IPS-20b (cell line): ENCODE data around the gene CAPN10.
"Not testable (repeated sequence)": the region's sequence is repeated elsewhere in the genome, so short reads cannot be mapped to it uniquely, and the experiment has no call there.

Experiments
- H3K27ac ChIP-seq: one replicate; pipeline ENCODE4 v1.5.1; 2013; ENCODE audit warnings: low read length
- H3K27me3 ChIP-seq: 2 replicates; pipeline ENCODE4 v1.6.1; 2013; ENCODE audit warnings: mild to moderate bottlenecking, low read length, inconsistent platforms; ENCODE audit not compliant: insufficient read depth
- H3K36me3 ChIP-seq: 2 replicates; pipeline ENCODE4 v1.6.1; 2013; ENCODE audit warnings: low read depth, mild to moderate bottlenecking, inconsistent platforms, low read length, moderate library complexity; ENCODE audit not compliant: insufficient read depth
- H3K4me1 ChIP-seq: 2 replicates; pipeline ENCODE4 v1.6.1; 2013; ENCODE audit warnings: mild to moderate bottlenecking, control low read depth, inconsistent platforms, low read length, moderate library complexity; ENCODE audit not compliant: insufficient read depth
- H3K4me3 ChIP-seq: 2 replicates; pipeline ENCODE4 v1.5.1; 2013; ENCODE audit warnings: mild to moderate bottlenecking, low read length, inconsistent platforms
- H3K9ac ChIP-seq: 2 replicates; pipeline ENCODE4 v1.6.1; 2013; ENCODE audit warnings: low read depth, mild to moderate bottlenecking, inconsistent platforms, low read length, moderate library complexity
- H3K9me3 ChIP-seq: 2 replicates; pipeline ENCODE4 v1.6.1; 2013; ENCODE audit warnings: mild to moderate bottlenecking, low read depth, low read length, inconsistent platforms; ENCODE audit not compliant: insufficient read depth

Gene CAPN10

GRCh38 chr2:240557101-240557751 is 29.3 kb upstream of the CAPN10 start:
- H3K4me1 ChIP-seq = peaks cover 8% of the 10 kb centered on the region; the same call in 1 of the 2 replicates
- no peak overlapping the region for H3K9ac ChIP-seq
- no peaks in the 10 kb centered on the region for H3K9me3 ChIP-seq
- 0 out of 2 replicates have a peak, but pooled peaks cover 8% of the 10 kb centered on the region for H3K36me3 ChIP-seq
- peaks cover 36% of the 10 kb centered on the region for H3K27me3 ChIP-seq
- peak overlapping the region; percentile 59; the same call in 1 of the 2 replicates for H3K4me3 ChIP-seq
- H3K27ac ChIP-seq = no peak overlapping the region

- Histone ChIP-seq H3K27ac (no peak within 1 kb of the TSS), H3K9ac (peak within 1 kb of the TSS; percentile 37; the same call in 1 of the 2 replicates), H3K27me3 (peaks cover 36% of the 10 kb centered on the region), H3K36me3 (0 out of 2 replicates have a peak, but pooled peaks cover 2% of the 10 kb centered on the region), H3K4me3 (peak within 1 kb of the TSS; percentile 59), H3K4me1 (peaks cover 8% of the 10 kb centered on the region; the same call in 1 of the 2 replicates), H3K9me3 (no peaks in the 10 kb centered on the region)
Observed at GRCh38 chr2:240557808-240558207, 28.7 kb upstream of the CAPN10 start, which contains the start of gene ANKMY1. Gene ANKMY1 (minus strand): TSS chr2:240557988. CDS start chr2:240557335, 653 bp downstream.

GRCh38 chr2:240558236-240558761 is 28.2 kb upstream of the CAPN10 start:
- Histone ChIP-seq H3K36me3 (no peaks in the 10 kb centered on the region), H3K27me3 (peaks cover 36% of the 10 kb centered on the region), H3K4me1 (peaks cover 8% of the 10 kb centered on the region; the same call in 1 of the 2 replicates), H3K4me3 (peak overlapping the region; percentile 59), H3K9me3 (no peaks in the 10 kb centered on the region), H3K9ac (peak overlapping the region; percentile 37; the same call in 1 of the 2 replicates), H3K27ac (no peak overlapping the region)

GRCh38 chr2:240559286-240559685 is 27.2 kb upstream of the CAPN10 start:
- no peak overlapping the region for H3K9ac ChIP-seq

GRCh38 chr2:240560084-240560479 is 26.5 kb upstream of the CAPN10 start, which contains the start of gene DUSP28:
Gene DUSP28 (plus strand): TSS chr2:240560357. CDS start chr2:240560685, 328 bp downstream.
- Histone ChIP-seq H3K4me3 (peak within 1 kb of the TSS; percentile 81), H3K27ac (peak within 1 kb of the TSS; percentile 69), H3K9me3 (no peaks in the 10 kb centered on the region), H3K9ac (peak within 1 kb of the TSS; percentile 78), H3K27me3 (peaks cover 36% of the 10 kb centered on the region), H3K4me1 (peaks cover 8% of the 10 kb centered on the region; the same call in 1 of the 2 replicates), H3K36me3 (no peaks in the 10 kb centered on the region)

More at GRCh38 chr2:240559286-240559685, 27.2 kb upstream of the CAPN10 start:
- Histone ChIP-seq H3K4me3 (peak overlapping the region; percentile 81), H3K36me3 (no peaks in the 10 kb centered on the region), H3K27me3 (peaks cover 36% of the 10 kb centered on the region), H3K9me3 (no peaks in the 10 kb centered on the region), H3K4me1 (peaks cover 8% of the 10 kb centered on the region; the same call in 1 of the 2 replicates), H3K27ac (no peak overlapping the region)

GRCh38 chr2:240560480-240561324 is 25.8 kb upstream of the CAPN10 start:
- Histone ChIP-seq H3K9me3 (no peaks in the 10 kb centered on the region), H3K9ac (peak overlapping the region; percentile 78), H3K27ac (peak overlapping the region; percentile 69), H3K27me3 (peaks cover 39% of the 10 kb centered on the region), H3K36me3 (no peaks in the 10 kb centered on the region), H3K4me3 (peak overlapping the region; percentile 81), H3K4me1 (peaks cover 8% of the 10 kb centered on the region; the same call in 1 of the 2 replicates)

GRCh38 chr2:240561325-240561971 is 25.1 kb upstream of the CAPN10 start:
- Histone ChIP-seq H3K9ac (peak overlapping the region; percentile 78), H3K4me3 (peak overlapping the region; percentile 81), H3K4me1 (peaks cover 8% of the 10 kb centered on the region; the same call in 1 of the 2 replicates), H3K36me3 (no peaks in the 10 kb centered on the region), H3K27me3 (peaks cover 41% of the 10 kb centered on the region), H3K9me3 (no peaks in the 10 kb centered on the region), H3K27ac (no peak overlapping the region)

GRCh38 chr2:240563231-240563630 is 23.3 kb upstream of the CAPN10 start:
- not testable (repeated sequence) for H3K4me3 ChIP-seq, H3K9ac ChIP-seq, H3K36me3 ChIP-seq, H3K4me1 ChIP-seq, H3K27ac ChIP-seq, H3K9me3 ChIP-seq
- H3K27me3 ChIP-seq = peaks cover 44% of the 10 kb centered on the region

- H3K36me3 ChIP-seq = no peaks in the 10 kb centered on the region
- H3K9ac ChIP-seq = no peak overlapping the region
- peaks cover 8% of the 10 kb centered on the region; the same call in 1 of the 2 replicates for H3K4me1 ChIP-seq
- no peaks in the 10 kb centered on the region for H3K9me3 ChIP-seq
- no peak overlapping the region for H3K4me3 ChIP-seq
- peaks cover 38% of the 10 kb centered on the region for H3K27me3 ChIP-seq
- H3K27ac ChIP-seq = no peak overlapping the region
Observed at GRCh38 chr2:240563951-240564560, 22.5 kb upstream of the CAPN10 start.

- Histone ChIP-seq H3K27ac (no peak overlapping the region), H3K9me3 (no peaks in the 10 kb centered on the region), H3K4me3 (no peak overlapping the region), H3K9ac (no peak overlapping the region), H3K36me3 (no peaks in the 10 kb centered on the region), H3K27me3 (peaks cover 38% of the 10 kb centered on the region), H3K4me1 (peaks cover 5% of the 10 kb centered on the region; the same call in 1 of the 2 replicates)
Observed at GRCh38 chr2:240564561-240565332, 21.8 kb upstream of the CAPN10 start.
